ENCODE measurements around the gene PPAT. TPM values are rescaled to one million over a fixed set of nuclear protein-coding genes. Genes with fewer than 3 reads are reported as not detected.

Gene PPAT
- total RNA-seq, 2 donors from 2014 or later, result 1.9 TPM

- Histone ChIP-seq H3K9me3 (no peaks in the 10 kb centered on the region), H3K4me1 (no peaks in the 10 kb centered on the region), H3K4me3 (no peak overlapping the region), H3K36me3 (peaks cover 33% of the 10 kb centered on the region), H3K27me3 (no peaks in the 10 kb centered on the region), H3K27ac (no peak overlapping the region)
- TF ChIP-seq CTCF (IDR thresholded peaks at IDR 0.05), result no peak
- DNase-seq (ENCODE audit: low spot score), result no peak
These were observed 10.3 kb upstream of the PPAT start for GRCh38 chr4:56445699-56446098.

DNA sequence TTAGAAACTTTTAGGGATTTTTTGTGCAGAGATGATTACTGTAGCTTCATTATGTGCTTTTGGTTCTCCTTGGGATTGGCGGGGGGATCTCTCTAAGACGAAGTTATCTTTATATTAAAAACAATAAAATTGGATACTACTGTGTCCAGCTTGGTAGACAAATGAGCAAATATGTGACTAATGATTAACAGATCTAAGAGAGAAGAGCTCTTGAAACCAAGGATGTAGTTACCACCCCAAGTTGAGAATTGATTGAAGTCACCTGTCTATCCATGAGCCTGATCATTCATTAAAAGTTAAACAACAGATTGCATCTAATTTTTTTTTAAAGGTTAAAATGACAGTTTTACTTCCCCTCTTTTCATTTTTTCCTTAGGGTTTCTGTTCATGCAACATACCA, 9.3 kb upstream of the PPAT start:
- no peak for DNase-seq (ENCODE audit: low spot score)
- H3K36me3 ChIP-seq, result peaks cover 31% of the 10 kb centered on the region
- no peaks in the 10 kb centered on the region for H3K27me3 ChIP-seq
- no peak for TF ChIP-seq CTCF (IDR thresholded peaks at IDR 0.05)
- no peaks in the 10 kb centered on the region for H3K4me1 ChIP-seq
- no peak overlapping the region for H3K4me3 ChIP-seq
- H3K27ac ChIP-seq, result no peak overlapping the region
- H3K9me3 ChIP-seq, result no peaks in the 10 kb centered on the region

GRCh38 chr4:56440983-56441382, 5.6 kb upstream of the PPAT start:
- peaks cover 0 to 16% of the 10 kb centered on the region in 2 donors for H3K4me1 ChIP-seq
- no peak for DNase-seq (ENCODE audit: low spot score)
- no peak overlapping the region for H3K27ac ChIP-seq
- H3K9me3 ChIP-seq, result no peaks in the 10 kb centered on the region
- TF ChIP-seq CTCF (IDR thresholded peaks at IDR 0.05), result no peak
- H3K4me3 ChIP-seq, result no peak overlapping the region
- peaks cover 13% of the 10 kb centered on the region for H3K36me3 ChIP-seq
- no peaks in the 10 kb centered on the region for H3K27me3 ChIP-seq

- Histone ChIP-seq H3K27ac (no peak overlapping the region), H3K4me3 (no peak overlapping the region), H3K4me1 (peaks cover 0 to 26% of the 10 kb centered on the region in 2 donors), H3K27me3 (no peaks in the 10 kb centered on the region), H3K9me3 (no peaks in the 10 kb centered on the region), H3K36me3 (peaks cover 13% of the 10 kb centered on the region)
- no peak for DNase-seq (ENCODE audit: low spot score)
- no peak for TF ChIP-seq CTCF (IDR thresholded peaks at IDR 0.05)
These were observed 3.4 kb upstream of the PPAT start for GRCh38 chr4:56438766-56439165.

DNA sequence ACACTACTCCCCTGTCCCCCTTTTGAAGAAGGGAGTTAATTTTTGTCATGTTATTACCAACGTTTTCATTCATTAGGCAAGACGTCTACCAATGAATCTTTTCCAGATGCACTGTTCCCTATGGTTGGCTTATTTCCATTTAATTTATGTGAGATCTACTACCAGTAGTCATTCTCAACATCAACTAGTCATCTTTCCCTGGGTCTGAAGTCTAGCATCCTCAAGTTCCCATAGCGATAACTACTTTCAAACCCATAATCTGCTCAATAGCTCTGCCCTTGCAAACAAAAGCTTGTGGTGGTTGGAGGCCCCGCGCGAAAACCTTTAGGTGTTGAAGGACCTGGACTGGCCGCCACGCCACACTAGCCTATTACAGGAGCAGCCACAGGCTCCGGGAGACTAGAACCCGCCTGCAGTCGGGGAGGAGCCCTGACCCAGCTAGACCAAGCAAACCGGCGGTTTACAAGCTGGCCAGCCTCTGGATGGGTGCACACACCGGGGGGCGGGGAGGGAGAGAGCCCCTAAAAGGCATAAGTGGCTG, 746 bp downstream of the PPAT start:
- peak; percentile 65 for DNase-seq (ENCODE audit: low spot score)
- H3K27ac ChIP-seq, result peak overlapping the region; percentile 95
- peak overlapping the region; percentile 70 to 71 for H3K4me3 ChIP-seq
- H3K9me3 ChIP-seq, result no peaks in the 10 kb centered on the region
- no peaks in the 10 kb centered on the region for H3K27me3 ChIP-seq
- H3K36me3 ChIP-seq, result no peaks in the 10 kb centered on the region
- H3K4me1 ChIP-seq, result peaks cover 0 to 26% of the 10 kb centered on the region in 2 donors
- TF ChIP-seq CTCF (IDR thresholded peaks at IDR 0.05), result no peak

DNA sequence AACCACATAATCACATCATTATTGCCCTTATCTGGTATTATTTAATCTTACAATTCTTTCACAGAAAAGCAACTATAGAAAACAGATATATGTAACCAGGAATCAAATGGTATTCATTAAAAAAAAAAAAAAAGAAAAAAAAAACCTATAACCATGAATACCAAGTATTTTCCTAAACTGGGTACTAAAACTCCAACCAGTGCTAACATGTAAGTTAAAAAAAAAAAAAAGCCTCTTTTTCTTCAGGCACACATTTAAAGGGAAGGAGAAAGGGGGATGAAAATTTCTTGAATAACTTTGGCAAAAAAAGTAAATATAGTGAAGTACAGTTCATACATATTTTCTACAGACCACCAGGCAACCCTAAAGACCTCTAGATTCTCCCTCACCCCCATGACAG, 2.1 kb downstream of the PPAT start:
- Histone ChIP-seq H3K9me3 (no peaks in the 10 kb centered on the region), H3K4me3 (no peak overlapping the region), H3K27me3 (no peaks in the 10 kb centered on the region), H3K36me3 (no peaks in the 10 kb centered on the region), H3K27ac (no peak overlapping the region), H3K4me1 (peaks cover 0 to 26% of the 10 kb centered on the region in 2 donors)
- no peak for TF ChIP-seq CTCF (IDR thresholded peaks at IDR 0.05)
- no peak for DNase-seq (ENCODE audit: low spot score)

All from right atrium auricular region (tissue), 2 donors.